Aorta (tissue), 4 donors: ENCODE results near the gene PTPRU. TPM values are rescaled to one million over a fixed set of nuclear protein-coding genes. Genes with fewer than 3 reads are reported as not detected.

Experiments used
- polyA plus RNA-seq, 2 donors: library from polyadenylated mRNA; stranded (reverse); fragments of 200-250 nt; gene quantifications; one replicate each; pipeline ENCODE4 v1.2.3, GENCODE V29; 2013
- total RNA-seq, 2 donors: library from RNA; stranded (reverse); fragmentation: NEBNext Ultra II Directional; extraction: Animal tissue kit (Norgen Biotek cat#: 25700); gene quantifications; one replicate each; pipeline ENCODE4 v1.2.1, GENCODE V29; 2021
- donor health status: healthy with polysubstance abuse.
- donor health status: Bipolar disorder and iron deficiency.
- donor health status: DM: no; HTN: no; CAD: no.
- donor health status: DM: yes; HTN: yes; CAD: no.

Gene PTPRU
- total and polyA plus RNA-seq, 4 donors = 8.1 to 35.3 (median 13.2) TPM

Other genes starting within 250 kb of the PTPRU start
- gene TMEM200B, start 112.6 kb upstream of the PTPRU start, total RNA-seq = 10 to 100 TPM; 18.2 to 18.9 TPM
- 10 to 100 TPM in 1 of 2 donors, 1 to 10 TPM in 1; 5.4 to 13.0 TPM for gene TMEM200B, start 112.6 kb upstream of the PTPRU start, polyA plus RNA-seq
- gene SRSF4, start 54.6 kb upstream of the PTPRU start, total RNA-seq = 10 to 100 TPM; 85.0 to 85.6 TPM
- gene SRSF4, start 54.6 kb upstream of the PTPRU start, polyA plus RNA-seq = 10 to 100 TPM; 57.6 to 76.0 TPM
- 10 to 100 TPM; 18.0 to 22.5 TPM for gene MECR, start 5.6 kb upstream of the PTPRU start, total RNA-seq
- gene MECR, start 5.6 kb upstream of the PTPRU start, polyA plus RNA-seq = 10 to 100 TPM; 14.7 to 20.8 TPM